ENCODE measurements around the gene ZNF862. TPM values are rescaled to one million over a fixed set of nuclear protein-coding genes. Genes with fewer than 3 reads are reported as not detected.

Gene ZNF862
- total RNA-seq, 2 donors from 2014 or later, result 11.4 to 17.3 TPM

DNA sequence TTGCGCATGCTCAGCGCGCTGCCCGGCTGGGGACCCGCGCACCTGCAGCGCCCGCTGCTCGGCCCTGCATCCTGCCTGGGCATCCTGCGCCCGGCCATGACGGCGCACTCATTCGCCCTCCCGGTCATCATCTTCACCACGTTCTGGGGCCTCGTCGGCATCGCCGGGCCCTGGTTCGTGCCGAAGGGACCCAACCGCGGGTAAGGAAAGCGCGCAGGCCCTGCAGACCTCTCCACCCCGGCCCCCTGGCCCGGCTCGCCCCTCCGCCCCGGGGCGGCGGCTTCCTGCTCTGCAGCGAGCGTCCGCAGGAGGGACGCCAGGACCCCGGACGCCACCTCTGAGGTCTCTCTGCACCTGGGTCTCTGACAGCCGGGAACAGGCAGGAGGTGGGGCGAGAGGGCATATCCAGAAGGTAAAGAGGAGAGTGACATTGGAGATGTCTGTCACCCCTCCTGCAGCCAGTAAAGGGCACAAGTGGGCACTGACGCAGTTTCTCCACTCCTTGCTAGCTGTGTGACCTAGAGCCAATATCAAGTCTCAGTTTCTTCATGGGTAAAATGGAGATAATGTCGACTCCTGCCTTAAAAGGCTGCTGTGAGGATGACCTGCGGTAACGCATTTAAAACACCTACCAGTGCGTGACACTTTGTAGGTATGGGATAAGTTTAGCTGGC, 35.9 kb downstream of the ZNF862 start:
- Histone ChIP-seq H3K9me3 (no peaks in the 10 kb centered on the region), H3K36me3 (no peaks in the 10 kb centered on the region), H3K27ac (no peak overlapping the region), H3K4me1 (ENCODE audit: control insufficient read depth in 1 of 2, low read depth in 2 of 2) (peaks cover 5 to 16% of the 10 kb centered on the region in 2 donors), H3K4me3 (peak overlapping the region; percentile 94), H3K27me3 (replicated peaks; ENCODE audit: insufficient read depth) (no peaks in the 10 kb centered on the region)
- no peak for DNase-seq (ENCODE audit: low spot score)
- TF ChIP-seq, protein P1, sequence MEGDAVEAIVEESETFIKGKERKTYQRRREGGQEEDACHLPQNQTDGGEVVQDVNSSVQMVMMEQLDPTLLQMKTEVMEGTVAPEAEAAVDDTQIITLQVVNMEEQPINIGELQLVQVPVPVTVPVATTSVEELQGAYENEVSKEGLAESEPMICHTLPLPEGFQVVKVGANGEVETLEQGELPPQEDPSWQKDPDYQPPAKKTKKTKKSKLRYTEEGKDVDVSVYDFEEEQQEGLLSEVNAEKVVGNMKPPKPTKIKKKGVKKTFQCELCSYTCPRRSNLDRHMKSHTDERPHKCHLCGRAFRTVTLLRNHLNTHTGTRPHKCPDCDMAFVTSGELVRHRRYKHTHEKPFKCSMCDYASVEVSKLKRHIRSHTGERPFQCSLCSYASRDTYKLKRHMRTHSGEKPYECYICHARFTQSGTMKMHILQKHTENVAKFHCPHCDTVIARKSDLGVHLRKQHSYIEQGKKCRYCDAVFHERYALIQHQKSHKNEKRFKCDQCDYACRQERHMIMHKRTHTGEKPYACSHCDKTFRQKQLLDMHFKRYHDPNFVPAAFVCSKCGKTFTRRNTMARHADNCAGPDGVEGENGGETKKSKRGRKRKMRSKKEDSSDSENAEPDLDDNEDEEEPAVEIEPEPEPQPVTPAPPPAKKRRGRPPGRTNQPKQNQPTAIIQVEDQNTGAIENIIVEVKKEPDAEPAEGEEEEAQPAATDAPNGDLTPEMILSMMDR (IDR thresholded peaks at IDR 0.05), result no peak
- ATAC-seq (ENCODE audit: insufficient number of reproducible peaks, low FRiP score, low read depth), result no peak

DNA sequence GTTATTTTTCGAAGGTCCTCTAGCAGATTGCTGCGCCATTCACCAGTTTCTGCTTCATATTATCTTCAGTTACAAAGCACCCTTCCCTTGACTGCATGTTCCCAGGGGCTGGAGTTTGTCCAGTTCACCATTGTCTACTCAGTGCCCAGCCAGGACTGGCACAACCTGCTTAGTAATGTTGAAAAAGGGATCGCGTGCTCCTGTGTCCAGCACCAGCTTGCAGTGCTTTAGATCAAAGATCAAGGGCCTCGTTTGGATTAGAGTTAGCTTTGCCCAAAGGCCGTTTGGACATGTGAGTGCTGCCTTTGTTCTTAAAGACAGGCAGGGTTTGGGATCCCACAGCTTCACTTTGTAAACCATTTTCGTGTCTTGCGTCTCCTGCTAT, 36.5 kb downstream of the ZNF862 start:
- no peak for DNase-seq (ENCODE audit: low spot score)
- H3K27me3 ChIP-seq (replicated peaks; ENCODE audit: insufficient read depth), result no peaks in the 10 kb centered on the region
- ATAC-seq (ENCODE audit: insufficient number of reproducible peaks, low FRiP score, low read depth), result no peak
- no peaks in the 10 kb centered on the region for H3K9me3 ChIP-seq
- H3K36me3 ChIP-seq, result no peaks in the 10 kb centered on the region
- TF ChIP-seq, protein P1 (IDR thresholded peaks at IDR 0.05), result no peak
- H3K27ac ChIP-seq, result no peak overlapping the region
- H3K4me1 ChIP-seq (ENCODE audit: control insufficient read depth in 1 of 2, low read depth in 2 of 2), result peaks cover 5 to 16% of the 10 kb centered on the region in 2 donors
- peak overlapping the region; percentile 94 for H3K4me3 ChIP-seq

GRCh38 chr7:149875396-149875795, 37.2 kb downstream of the ZNF862 start:
- H3K4me3 ChIP-seq, result no peak overlapping the region
- no peak overlapping the region for H3K27ac ChIP-seq
- H3K4me1 ChIP-seq (ENCODE audit: control insufficient read depth in 1 of 2, low read depth in 2 of 2), result peaks cover 5 to 16% of the 10 kb centered on the region in 2 donors
- ATAC-seq (ENCODE audit: insufficient number of reproducible peaks, low FRiP score, low read depth) (no peak), DNase-seq (ENCODE audit: low spot score) (no peak)
- no peaks in the 10 kb centered on the region for H3K36me3 ChIP-seq
- TF ChIP-seq, protein P1 (IDR thresholded peaks at IDR 0.05), result no peak
- no peaks in the 10 kb centered on the region for H3K9me3 ChIP-seq
- no peaks in the 10 kb centered on the region for H3K27me3 ChIP-seq (replicated peaks; ENCODE audit: insufficient read depth)

GRCh38 chr7:149877890-149878522, 39.8 kb downstream of the ZNF862 start:
- H3K4me3 ChIP-seq, result no peak overlapping the region
- H3K9me3 ChIP-seq, result no peaks in the 10 kb centered on the region
- DNase-seq (ENCODE audit: low spot score), result no peak
- ATAC-seq (ENCODE audit: insufficient number of reproducible peaks, low FRiP score, low read depth), result no peak
- H3K27me3 ChIP-seq (replicated peaks; ENCODE audit: insufficient read depth), result no peaks in the 10 kb centered on the region
- H3K4me1 ChIP-seq (ENCODE audit: control insufficient read depth in 1 of 2, low read depth in 2 of 2), result peaks cover 5 to 7% of the 10 kb centered on the region in 2 donors
- TF ChIP-seq, protein P1 (IDR thresholded peaks at IDR 0.05), result no peak
- no peak overlapping the region for H3K27ac ChIP-seq
- no peaks in the 10 kb centered on the region for H3K36me3 ChIP-seq

DNA sequence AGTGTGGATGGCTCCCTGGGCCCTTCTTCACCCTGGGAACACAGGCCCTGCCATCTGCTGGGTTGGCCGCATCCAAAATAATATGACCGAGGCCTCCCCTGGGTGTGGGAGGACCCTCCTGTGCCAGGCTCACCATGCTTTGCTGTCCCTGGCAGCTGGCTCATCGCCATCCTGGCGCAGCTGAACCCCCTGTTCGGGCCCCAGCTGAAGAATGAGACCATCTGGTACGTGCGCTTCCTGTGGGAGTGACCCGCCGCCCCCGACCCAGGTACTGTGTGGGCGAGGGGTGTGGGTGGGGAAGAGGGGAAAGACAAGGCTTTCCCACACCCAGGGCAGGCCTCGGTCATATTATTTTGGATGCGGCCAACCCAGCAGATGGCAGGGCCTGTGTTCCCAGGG, 40.3 kb downstream of the ZNF862 start:
- TF ChIP-seq, protein P1 (IDR thresholded peaks at IDR 0.05), result no peak
- Histone ChIP-seq H3K4me3 (no peak overlapping the region), H3K4me1 (ENCODE audit: control insufficient read depth in 1 of 2, low read depth in 2 of 2) (peaks cover 5 to 7% of the 10 kb centered on the region in 2 donors), H3K9me3 (no peaks in the 10 kb centered on the region), H3K27ac (no peak overlapping the region), H3K27me3 (replicated peaks; ENCODE audit: insufficient read depth) (no peaks in the 10 kb centered on the region), H3K36me3 (no peaks in the 10 kb centered on the region)
- DNase-seq (ENCODE audit: low spot score), result no peak
- ATAC-seq (ENCODE audit: insufficient number of reproducible peaks, low FRiP score, low read depth), result no peak
